HEK293T (cell line): ENCODE data around the gene ALDH1A3.

ENCODE experiments used
- ARNT ChIP-seq: fragments of 450-650 bp; IDR thresholded peaks from 2 replicates; pipeline ENCODE4 v1.6.1; 2017; ENCODE audit warnings: mild to moderate bottlenecking
- FOXM1 ChIP-seq: fragments of 450-650 bp; IDR thresholded peaks from 2 replicates; pipeline ENCODE4 v1.6.1; 2017; ENCODE audit warnings: mild to moderate bottlenecking, borderline replicate concordance

- TF ChIP-seq FOXM1 = no peak
- no peak for TF ChIP-seq ARNT
Measured at GRCh38 chr15:100847194-100847593, 32.4 kb upstream of the ALDH1A3 start.
